T-helper 1 cell treated with Interleukin-12 subunit alpha and Interleukin-12 subunit beta and Interleukin-4 antibody, amounts not matched to agents 30 μg/mL and 1 μg/mL, for 36 hours (primary cell): ENCODE data around the gene VWA1.
A peak's percentile ranks its signal among the peaks of the same experiment; 100 is the strongest.

Experiments used
- H3K27ac Mint-ChIP-seq: one replicate; pipeline ENCODE4 v1.8.0; 2021; ENCODE audit warnings: mild to moderate bottlenecking, mixed read lengths
- H3K27me3 Mint-ChIP-seq: one replicate; pipeline ENCODE4 v1.8.0; 2021; ENCODE audit warnings: low read depth, mixed read lengths
- H3K36me3 Mint-ChIP-seq: one replicate; pipeline ENCODE4 v1.8.0; 2021; ENCODE audit warnings: low read depth, mixed read lengths
- H3K4me1 Mint-ChIP-seq: one replicate; pipeline ENCODE4 v1.8.0; 2021; ENCODE audit warnings: low read depth, mixed read lengths
- H3K4me3 Mint-ChIP-seq: one replicate; pipeline ENCODE4 v1.8.0; 2021; ENCODE audit warnings: mild to moderate bottlenecking, moderate library complexity, mixed read lengths
- H3K9me3 Mint-ChIP-seq: one replicate; pipeline ENCODE4 v1.8.0; 2021; ENCODE audit warnings: mixed read lengths

Gene VWA1, protein sequence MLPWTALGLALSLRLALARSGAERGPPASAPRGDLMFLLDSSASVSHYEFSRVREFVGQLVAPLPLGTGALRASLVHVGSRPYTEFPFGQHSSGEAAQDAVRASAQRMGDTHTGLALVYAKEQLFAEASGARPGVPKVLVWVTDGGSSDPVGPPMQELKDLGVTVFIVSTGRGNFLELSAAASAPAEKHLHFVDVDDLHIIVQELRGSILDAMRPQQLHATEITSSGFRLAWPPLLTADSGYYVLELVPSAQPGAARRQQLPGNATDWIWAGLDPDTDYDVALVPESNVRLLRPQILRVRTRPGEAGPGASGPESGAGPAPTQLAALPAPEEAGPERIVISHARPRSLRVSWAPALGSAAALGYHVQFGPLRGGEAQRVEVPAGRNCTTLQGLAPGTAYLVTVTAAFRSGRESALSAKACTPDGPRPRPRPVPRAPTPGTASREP

DNA sequence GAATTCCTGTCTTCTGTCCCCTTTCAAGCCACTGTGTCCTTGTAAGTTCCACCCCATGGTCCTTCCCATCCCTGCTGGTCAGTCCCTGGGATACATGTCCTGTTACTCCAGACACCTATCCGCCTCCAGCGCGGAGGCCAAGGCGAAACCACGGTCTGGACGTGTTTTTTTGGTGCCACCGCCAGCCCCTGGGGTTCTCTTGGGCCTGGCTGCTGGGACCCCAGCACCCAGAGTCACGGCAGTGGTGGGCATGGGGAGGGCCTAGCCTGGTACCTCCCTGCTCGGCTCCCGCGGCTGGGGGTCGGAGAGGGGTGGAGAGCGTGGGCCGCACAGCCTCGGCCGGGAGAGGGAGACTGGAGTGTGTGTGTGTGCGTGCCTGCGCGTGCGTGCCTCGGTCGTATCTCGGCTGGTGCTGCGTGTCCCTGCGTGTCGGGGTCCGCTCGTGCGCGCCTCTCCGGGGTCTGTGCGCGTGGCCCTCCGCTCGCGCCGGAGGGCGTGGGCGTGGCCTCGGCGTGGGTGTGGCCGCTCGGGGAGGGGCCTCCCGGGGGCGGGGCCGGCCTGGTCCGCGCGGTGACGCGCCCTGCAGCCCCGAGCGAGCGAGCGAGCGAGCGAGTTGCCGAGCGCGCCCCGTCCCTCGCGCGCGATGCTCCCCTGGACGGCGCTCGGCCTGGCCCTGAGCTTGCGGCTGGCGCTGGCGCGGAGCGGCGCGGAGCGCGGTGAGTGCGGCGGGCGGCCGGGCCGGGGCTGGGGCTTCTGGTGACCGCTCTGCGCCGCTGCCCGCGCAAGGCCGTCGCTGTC lies at the start of gene VWA1:
Gene VWA1, plus strand, starts transcription at position 585 of the 798 bp plus-strand sequence. Its CDS starts 59 bp downstream, at position 644.
- peaks cover 3% of the 10 kb centered on the region for H3K27me3 Mint-ChIP-seq
- H3K36me3 Mint-ChIP-seq: no peaks in the 10 kb centered on the region
- H3K9me3 Mint-ChIP-seq: no peaks in the 10 kb centered on the region
- H3K4me3 Mint-ChIP-seq: peak within 1 kb of the TSS; percentile 57
- peaks cover 2% of the 10 kb centered on the region for H3K4me1 Mint-ChIP-seq
- peak within 1 kb of the TSS; percentile 55 for H3K27ac Mint-ChIP-seq

GRCh38 chr1:1385931-1386330 lies 49.6 kb upstream of the VWA1 start:
- H3K36me3 Mint-ChIP-seq: peaks cover 39% of the 10 kb centered on the region
- H3K9me3 Mint-ChIP-seq: no peaks in the 10 kb centered on the region
- H3K4me1 Mint-ChIP-seq: no peaks in the 10 kb centered on the region
- H3K4me3 Mint-ChIP-seq: no peak overlapping the region
- no peaks in the 10 kb centered on the region for H3K27me3 Mint-ChIP-seq
- H3K27ac Mint-ChIP-seq: no peak overlapping the region

DNA sequence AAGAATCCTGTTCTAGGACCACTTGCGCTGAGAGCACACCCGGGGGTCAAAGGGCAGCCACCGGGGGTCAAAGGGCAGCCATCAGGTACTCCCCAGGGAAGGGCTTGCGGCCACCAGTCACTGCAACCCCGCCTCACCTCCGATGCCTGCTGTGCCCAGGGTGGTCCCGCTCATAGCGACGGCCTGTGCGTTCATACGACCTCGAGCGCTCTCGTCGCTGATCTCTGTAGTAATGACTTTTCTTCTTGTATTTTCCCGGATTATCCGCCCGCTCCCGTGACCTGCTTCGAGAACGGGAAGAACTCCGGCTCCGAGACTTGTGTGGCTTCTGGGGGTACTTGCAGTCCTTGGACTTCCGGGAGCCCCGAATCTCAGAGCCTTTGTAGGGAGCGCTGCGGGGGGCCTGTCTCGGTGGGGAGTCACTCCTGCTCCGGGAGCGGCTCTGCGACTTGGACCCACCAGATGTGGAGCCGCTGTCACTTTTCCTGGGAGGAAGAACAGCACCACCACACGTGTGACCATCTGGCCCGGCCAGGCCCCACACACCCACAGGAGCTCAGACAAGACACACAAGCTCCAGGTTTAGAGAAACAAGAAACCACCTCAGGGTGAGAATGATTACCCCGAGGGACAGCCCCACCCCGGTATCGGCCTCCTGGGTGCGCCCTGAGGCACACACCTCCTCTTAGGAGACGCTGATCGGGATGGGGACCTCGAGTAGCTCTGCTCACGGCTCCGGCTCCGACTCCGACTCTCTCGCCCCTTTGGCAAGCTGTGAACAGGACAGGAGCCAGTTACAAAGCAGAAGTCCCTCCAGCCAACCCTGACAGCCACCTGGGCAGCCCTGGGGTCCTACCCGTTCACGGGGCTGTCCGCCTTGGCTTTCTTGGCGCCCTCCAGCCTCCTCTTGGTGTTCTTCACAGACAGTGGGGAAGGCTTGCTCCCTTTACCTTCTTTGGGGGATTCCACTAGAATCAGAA lies 48.1 kb upstream of the VWA1 start:
- no peaks in the 10 kb centered on the region for H3K4me1 Mint-ChIP-seq
- no peaks in the 10 kb centered on the region for H3K27me3 Mint-ChIP-seq
- H3K9me3 Mint-ChIP-seq: no peaks in the 10 kb centered on the region
- no peak overlapping the region for H3K27ac Mint-ChIP-seq
- H3K4me3 Mint-ChIP-seq: no peak overlapping the region
- peaks cover 50% of the 10 kb centered on the region for H3K36me3 Mint-ChIP-seq

GRCh38 chr1:1388078-1388472 lies 47.4 kb upstream of the VWA1 start:
- Mint-ChIP-seq H3K36me3 (peaks cover 53% of the 10 kb centered on the region), H3K27ac (no peak overlapping the region), H3K9me3 (no peaks in the 10 kb centered on the region)

GRCh38 chr1:1390675-1391074 lies 44.8 kb upstream of the VWA1 start:
- Mint-ChIP-seq H3K9me3 (no peaks in the 10 kb centered on the region), H3K4me3 (no peak overlapping the region), H3K27me3 (no peaks in the 10 kb centered on the region), H3K4me1 (peaks cover 4% of the 10 kb centered on the region), H3K36me3 (peaks cover 71% of the 10 kb centered on the region), H3K27ac (no peak overlapping the region)

More at GRCh38 chr1:1388078-1388472, 47.4 kb upstream of the VWA1 start:
- no peak overlapping the region for H3K4me3 Mint-ChIP-seq
- no peaks in the 10 kb centered on the region for H3K27me3 Mint-ChIP-seq
- no peaks in the 10 kb centered on the region for H3K4me1 Mint-ChIP-seq

- Mint-ChIP-seq H3K4me1 (peaks cover 4% of the 10 kb centered on the region), H3K9me3 (no peaks in the 10 kb centered on the region), H3K27me3 (no peaks in the 10 kb centered on the region), H3K36me3 (peaks cover 69% of the 10 kb centered on the region), H3K4me3 (no peak overlapping the region), H3K27ac (no peak overlapping the region)
These were observed 44.3 kb upstream of the VWA1 start for GRCh38 chr1:1391225-1391624.

DNA sequence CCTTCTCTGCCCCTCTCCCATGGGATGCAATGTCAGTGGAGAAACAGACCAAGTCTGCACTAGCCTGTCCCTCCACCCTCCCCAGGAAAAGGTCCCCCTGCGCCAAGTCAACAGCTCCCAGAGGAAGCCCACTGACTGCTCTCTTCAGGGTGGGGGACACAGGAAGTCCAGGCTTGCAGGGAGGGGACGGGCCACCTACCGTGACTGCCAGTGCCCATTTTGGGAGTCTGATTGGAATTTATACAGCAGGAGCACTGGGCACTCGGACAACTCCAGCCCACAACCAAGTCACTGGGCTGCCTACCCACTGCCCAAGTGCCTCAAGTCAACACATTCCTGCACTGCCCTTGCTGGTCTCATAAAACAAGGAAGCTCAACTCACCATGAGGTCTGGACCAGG lies 42.5 kb upstream of the VWA1 start:
- Mint-ChIP-seq H3K36me3 (peaks cover 55% of the 10 kb centered on the region), H3K27me3 (no peaks in the 10 kb centered on the region), H3K9me3 (no peaks in the 10 kb centered on the region), H3K27ac (no peak overlapping the region), H3K4me3 (no peak overlapping the region), H3K4me1 (peaks cover 9% of the 10 kb centered on the region)

- peaks cover 12% of the 10 kb centered on the region for H3K4me1 Mint-ChIP-seq
- H3K9me3 Mint-ChIP-seq: no peaks in the 10 kb centered on the region
- H3K4me3 Mint-ChIP-seq: no peak overlapping the region
- no peaks in the 10 kb centered on the region for H3K27me3 Mint-ChIP-seq
- H3K36me3 Mint-ChIP-seq: peaks cover 55% of the 10 kb centered on the region
- H3K27ac Mint-ChIP-seq: no peak overlapping the region
These were observed 42.1 kb upstream of the VWA1 start for GRCh38 chr1:1393428-1393827.

DNA sequence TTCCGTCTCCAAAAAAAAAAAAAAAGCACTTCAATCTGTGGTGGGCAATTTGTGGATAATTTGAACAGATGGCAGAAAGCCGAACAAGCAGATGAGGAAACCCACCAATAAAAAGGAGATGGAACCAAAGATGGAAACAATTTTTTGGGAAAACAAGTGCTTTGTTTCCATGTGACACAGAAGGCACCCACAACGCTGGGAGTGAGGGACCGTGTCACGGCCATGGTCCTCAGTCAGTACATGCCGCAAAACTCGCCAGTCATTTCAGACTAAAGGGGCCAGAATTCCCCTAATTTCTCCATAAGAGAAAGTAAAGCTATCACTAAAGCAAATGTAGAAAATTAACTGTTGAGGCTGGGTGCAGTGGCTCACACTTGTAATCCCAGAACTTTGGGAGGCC lies 41.4 kb upstream of the VWA1 start:
- Mint-ChIP-seq H3K27me3 (no peaks in the 10 kb centered on the region), H3K4me1 (peaks cover 12% of the 10 kb centered on the region), H3K9me3 (no peaks in the 10 kb centered on the region), H3K36me3 (peaks cover 55% of the 10 kb centered on the region), H3K27ac (no peak overlapping the region), H3K4me3 (no peak overlapping the region)

DNA sequence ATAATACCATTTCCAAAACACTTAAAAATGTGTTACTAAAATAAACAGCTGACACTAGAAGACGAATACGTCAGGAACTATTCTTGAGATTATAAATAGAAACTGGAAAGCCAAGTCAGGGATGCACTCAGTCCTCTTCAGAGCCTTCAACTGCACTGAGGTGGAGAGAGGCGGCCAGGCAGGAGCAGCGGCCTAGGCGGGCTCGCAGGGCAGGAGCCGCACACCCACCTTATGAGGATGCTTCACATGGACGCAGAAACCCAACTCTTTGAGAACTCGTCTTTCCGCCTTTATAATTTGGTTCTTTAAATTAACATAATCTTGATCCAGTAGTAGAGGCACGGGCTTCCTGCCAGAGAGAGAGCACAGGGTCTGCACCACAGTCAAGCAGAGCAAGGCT lies 40.3 kb upstream of the VWA1 start:
- Mint-ChIP-seq H3K27ac (no peak overlapping the region), H3K4me3 (peak overlapping the region; percentile 7), H3K27me3 (no peaks in the 10 kb centered on the region), H3K4me1 (peaks cover 17% of the 10 kb centered on the region), H3K36me3 (peaks cover 52% of the 10 kb centered on the region), H3K9me3 (no peaks in the 10 kb centered on the region)

- no peaks in the 10 kb centered on the region for H3K27me3 Mint-ChIP-seq
- peaks cover 49% of the 10 kb centered on the region for H3K36me3 Mint-ChIP-seq
- peak overlapping the region; percentile 91 for H3K4me3 Mint-ChIP-seq
- H3K4me1 Mint-ChIP-seq: peaks cover 34% of the 10 kb centered on the region
- H3K9me3 Mint-ChIP-seq: no peaks in the 10 kb centered on the region
- peak overlapping the region; percentile 87 for H3K27ac Mint-ChIP-seq
These were observed 37.5 kb upstream of the VWA1 start for GRCh38 chr1:1397839-1398523.

DNA sequence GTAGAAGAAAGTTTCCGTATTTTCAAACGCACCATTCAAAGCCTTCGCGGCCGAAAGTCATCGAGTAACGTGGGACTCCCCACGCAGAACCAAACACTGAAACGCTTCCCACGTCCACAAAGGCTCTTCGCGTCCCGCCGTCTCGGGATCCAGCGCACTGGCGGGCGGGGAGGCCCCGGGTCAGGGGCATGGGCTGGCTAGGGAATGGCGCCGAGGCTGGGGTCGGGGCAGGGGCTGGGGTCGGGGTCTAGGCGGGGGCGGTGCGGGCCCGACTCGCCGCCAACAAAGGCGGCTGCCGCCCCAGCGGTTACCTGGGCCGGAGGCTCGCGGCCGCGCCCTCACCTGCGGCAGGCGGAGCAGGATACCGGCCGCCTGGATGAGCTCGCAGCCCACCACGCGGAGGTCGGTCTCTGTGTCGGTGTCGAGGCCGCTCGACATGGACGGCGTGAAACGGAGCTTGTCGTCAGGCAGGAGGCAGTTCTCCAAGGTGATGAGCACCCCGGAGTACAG lies 36.8 kb upstream of the VWA1 start:
- H3K4me1 Mint-ChIP-seq: peaks cover 39% of the 10 kb centered on the region
- no peaks in the 10 kb centered on the region for H3K27me3 Mint-ChIP-seq
- peaks cover 50% of the 10 kb centered on the region for H3K36me3 Mint-ChIP-seq
- peak overlapping the region; percentile 91 for H3K4me3 Mint-ChIP-seq
- no peaks in the 10 kb centered on the region for H3K9me3 Mint-ChIP-seq
- H3K27ac Mint-ChIP-seq: peak overlapping the region; percentile 87

DNA sequence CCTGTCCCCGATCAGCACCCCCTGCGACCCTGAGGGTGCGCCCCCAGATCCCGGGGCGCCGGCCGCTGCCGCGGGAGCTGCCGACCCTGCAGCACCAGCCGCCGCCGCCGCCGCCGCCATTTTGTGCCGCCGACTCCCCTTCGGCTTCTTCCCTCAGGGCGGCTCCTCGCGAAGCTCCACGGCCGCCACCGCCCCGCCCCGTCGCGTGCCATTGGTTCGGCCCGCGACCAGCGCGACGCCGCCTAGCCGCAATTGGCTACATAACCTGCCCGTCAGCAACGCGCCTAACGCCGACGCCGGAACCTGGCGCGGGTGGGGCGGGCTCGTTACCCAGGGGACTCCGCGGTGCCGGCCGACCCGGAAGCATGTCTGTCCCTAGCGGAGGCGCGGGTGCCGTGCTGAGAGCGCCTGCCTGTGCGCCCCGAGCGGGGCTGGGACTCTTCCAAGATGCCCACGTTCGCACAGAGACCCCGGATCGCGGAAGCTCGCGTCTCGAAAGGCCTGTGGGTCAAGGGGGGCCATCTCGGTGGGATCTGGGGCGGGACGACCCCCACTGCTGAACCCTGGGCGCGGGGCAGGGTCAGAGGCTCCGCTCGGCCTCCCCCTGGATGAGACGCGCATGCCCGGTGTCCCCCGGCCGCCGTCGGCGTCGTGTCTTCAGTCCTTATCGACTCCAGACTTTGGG lies 36.2 kb upstream of the VWA1 start, which contains the start of gene CCNL2:
Gene CCNL2, minus strand, starts transcription at position 149 of the 685 bp plus-strand sequence. Its CDS starts 29 bp downstream, at position 120.
- Mint-ChIP-seq H3K36me3 (peaks cover 48% of the 10 kb centered on the region), H3K4me1 (peaks cover 40% of the 10 kb centered on the region), H3K27me3 (no peaks in the 10 kb centered on the region), H3K27ac (peak within 1 kb of the TSS; percentile 87), H3K4me3 (peak within 1 kb of the TSS; percentile 91), H3K9me3 (no peaks in the 10 kb centered on the region)
